Thyroid gland (tissue), 4 donors: Measurements from ENCODE around the gene DIP2C.

Experiments used
- POLR2A ChIP-seq, 2 donors: fragments of 450-650 bp; IDR thresholded peaks; one replicate each; pipeline ENCODE4 v1.6.1; 2017; ENCODE audit warnings: antibody characterized with exemption in 2 of 2, mild to moderate bottlenecking in 2 of 2, moderate library complexity in 1 of 2
- TF ChIP-seq, protein P1 (sequence below), 6 experiments: fragments of 200-600 bp in 3 of 6; fragments of 450-650 bp in 3 of 6; sonication (generic) in 3 of 6; IDR thresholded peaks; one replicate each; pipeline ENCODE4 v1.5.1; 2016 to 2019; ENCODE audit warnings: antibody characterized with exemption in 6 of 6, mild to moderate bottlenecking in 2 of 6, inconsistent platforms in 1 of 6, moderate library complexity in 1 of 6

DNA sequence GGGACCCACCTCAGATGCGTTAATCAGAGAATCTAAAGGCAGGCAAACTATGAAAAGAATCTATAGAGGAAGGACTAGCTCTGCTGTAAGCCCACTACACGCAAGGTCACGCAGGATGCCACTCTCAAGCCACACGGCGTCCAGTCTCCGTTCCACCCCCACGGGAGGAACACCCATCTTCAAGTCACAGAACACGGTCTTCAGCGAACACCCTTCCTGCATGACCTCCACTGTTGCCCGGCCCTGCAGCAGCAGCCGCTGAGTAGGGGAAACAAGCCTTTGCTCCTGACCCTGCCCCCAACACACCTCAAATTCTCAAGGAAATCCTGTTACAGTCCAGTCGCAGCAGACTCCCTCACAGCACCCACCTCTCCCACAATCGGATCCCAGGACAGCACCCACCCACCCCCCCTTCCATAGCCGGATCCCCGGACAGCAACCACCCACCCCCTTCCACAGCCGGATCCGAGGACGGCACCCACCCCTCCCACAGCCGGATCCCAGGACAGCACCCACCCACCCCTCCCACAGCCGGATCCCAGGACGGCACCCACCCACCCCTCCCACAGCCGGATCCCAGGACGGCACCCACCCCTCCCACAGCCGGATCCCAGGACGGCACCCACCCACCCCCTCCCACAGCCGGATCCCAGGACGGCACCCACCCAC lies 133.7 kb downstream of the DIP2C start:
- TF ChIP-seq, protein P1, sequence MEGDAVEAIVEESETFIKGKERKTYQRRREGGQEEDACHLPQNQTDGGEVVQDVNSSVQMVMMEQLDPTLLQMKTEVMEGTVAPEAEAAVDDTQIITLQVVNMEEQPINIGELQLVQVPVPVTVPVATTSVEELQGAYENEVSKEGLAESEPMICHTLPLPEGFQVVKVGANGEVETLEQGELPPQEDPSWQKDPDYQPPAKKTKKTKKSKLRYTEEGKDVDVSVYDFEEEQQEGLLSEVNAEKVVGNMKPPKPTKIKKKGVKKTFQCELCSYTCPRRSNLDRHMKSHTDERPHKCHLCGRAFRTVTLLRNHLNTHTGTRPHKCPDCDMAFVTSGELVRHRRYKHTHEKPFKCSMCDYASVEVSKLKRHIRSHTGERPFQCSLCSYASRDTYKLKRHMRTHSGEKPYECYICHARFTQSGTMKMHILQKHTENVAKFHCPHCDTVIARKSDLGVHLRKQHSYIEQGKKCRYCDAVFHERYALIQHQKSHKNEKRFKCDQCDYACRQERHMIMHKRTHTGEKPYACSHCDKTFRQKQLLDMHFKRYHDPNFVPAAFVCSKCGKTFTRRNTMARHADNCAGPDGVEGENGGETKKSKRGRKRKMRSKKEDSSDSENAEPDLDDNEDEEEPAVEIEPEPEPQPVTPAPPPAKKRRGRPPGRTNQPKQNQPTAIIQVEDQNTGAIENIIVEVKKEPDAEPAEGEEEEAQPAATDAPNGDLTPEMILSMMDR (IDR thresholded peaks at IDR 0.05), result no peak
- no peak for TF ChIP-seq POLR2A (IDR thresholded peaks at IDR 0.05)
